ENCODE results near the gene HUS1. TPM values are rescaled to one million over a fixed set of nuclear protein-coding genes. Genes with fewer than 3 reads are reported as not detected.
A peak's percentile ranks its signal among the peaks of the same experiment; 100 is the strongest.

HUS1 gene
- total RNA-seq, 1 donor from 2014 or later: 19.7 TPM

GRCh38 chr7:47951374-47951773 is 28.0 kb downstream of the HUS1 start:
- H3K4me3 ChIP-seq (ENCODE audit: low read depth, low read length): no peak overlapping the region
- peak; percentile 20 for DNase-seq (ENCODE audit: low read depth)

GRCh38 chr7:47950714-47951113 is 28.7 kb downstream of the HUS1 start:
- Histone ChIP-seq H3K27me3 (ENCODE audit: control insufficient read depth, insufficient read depth, low read length) (no peaks in the 10 kb centered on the region), H3K36me3 (ENCODE audit: control insufficient read depth, insufficient read depth, low read length) (peaks cover 1% of the 10 kb centered on the region), H3K4me3 (ENCODE audit: low read depth, low read length) (no peak overlapping the region)
- DNase-seq (ENCODE audit: low read depth): peak; percentile 62
- peak; percentile 19 for TF ChIP-seq CTCF (IDR thresholded peaks at IDR 0.05; ENCODE audit: insufficient read depth, low read length, severe bottlenecking)
- no peak for FAIRE-seq

More at GRCh38 chr7:47951374-47951773, 28.0 kb downstream of the HUS1 start:
- TF ChIP-seq CTCF (IDR thresholded peaks at IDR 0.05; ENCODE audit: insufficient read depth, low read length, severe bottlenecking): no peak
- Histone ChIP-seq H3K36me3 (ENCODE audit: control insufficient read depth, insufficient read depth, low read length) (peaks cover 4% of the 10 kb centered on the region), H3K27me3 (ENCODE audit: control insufficient read depth, insufficient read depth, low read length) (no peaks in the 10 kb centered on the region)
- FAIRE-seq: no peak

GRCh38 chr7:47949703-47950102 is 29.7 kb downstream of the HUS1 start:
- H3K27me3 ChIP-seq (ENCODE audit: control insufficient read depth, insufficient read depth, low read length): no peaks in the 10 kb centered on the region
- FAIRE-seq (no peak), DNase-seq (ENCODE audit: low read depth) (no peak)
- TF ChIP-seq CTCF (IDR thresholded peaks at IDR 0.05; ENCODE audit: insufficient read depth, low read length, severe bottlenecking): no peak
- H3K36me3 ChIP-seq (ENCODE audit: control insufficient read depth, insufficient read depth, low read length): peaks cover 1% of the 10 kb centered on the region
- H3K4me3 ChIP-seq (ENCODE audit: low read depth, low read length): no peak overlapping the region

- Histone ChIP-seq H3K36me3 (ENCODE audit: control insufficient read depth, insufficient read depth, low read length) (no peaks in the 10 kb centered on the region), H3K4me3 (ENCODE audit: low read depth, low read length) (no peak within 1 kb of the TSS), H3K27me3 (ENCODE audit: control insufficient read depth, insufficient read depth, low read length) (no peaks in the 10 kb centered on the region)
- TF ChIP-seq CTCF (IDR thresholded peaks at IDR 0.05; ENCODE audit: insufficient read depth, low read length, severe bottlenecking): no peak
- no peak for FAIRE-seq
- DNase-seq (ENCODE audit: low read depth): no peak
Observed at GRCh38 chr7:47948141-47948790, 31.1 kb downstream of the HUS1 start, which contains the start of gene PKD1L1. TSS of gene PKD1L1 (minus strand) at chr7:47948466. CDS start at chr7:47948440, 26 bp downstream.

- DNase-seq (ENCODE audit: low read depth) (no peak), FAIRE-seq (no peak)
Observed at GRCh38 chr7:47947355-47947749, 32.1 kb downstream of the HUS1 start.

More at GRCh38 chr7:47947355-47947749, 32.1 kb downstream of the HUS1 start:
- H3K36me3 ChIP-seq (ENCODE audit: control insufficient read depth, insufficient read depth, low read length): no peaks in the 10 kb centered on the region
- TF ChIP-seq CTCF (IDR thresholded peaks at IDR 0.05; ENCODE audit: insufficient read depth, low read length, severe bottlenecking): no peak
- no peaks in the 10 kb centered on the region for H3K27me3 ChIP-seq (ENCODE audit: control insufficient read depth, insufficient read depth, low read length)
- no peak overlapping the region for H3K4me3 ChIP-seq (ENCODE audit: low read depth, low read length)

Data from bronchial epithelial cell (primary cell).